Fibroblast of the aortic adventitia (primary cell): ENCODE measurements around the gene RING1. TPM values are rescaled to one million over a fixed set of nuclear protein-coding genes. Genes with fewer than 3 reads are reported as not detected.

Source experiments
- DNase-seq: peaks from one replicate; pipeline ENCODE4 v3.0.0-alpha.2; 2010; ENCODE audit warnings: low read depth
- H3K4me3 ChIP-seq: 2 replicates; pipeline ENCODE4 v1.5.1; 2011; ENCODE audit warnings: low read depth, mild to moderate bottlenecking, control low read depth, low read length, moderate library complexity
- small RNA-seq: library from RNA; depleted of rRNA; stranded (forward); fragments of <200 nt; gene quantifications from one replicate; pipeline ENCODE3, GENCODE V24; 2012
- total RNA-seq: library from RNA; depleted of rRNA; stranded (reverse); fragments of >200 nt; gene quantifications from 2 replicates; pipeline ENCODE4 v1.2.3, GENCODE V29; 2012; ENCODE audit warnings: low replicate concordance
- TF ChIP-seq, protein P1 (sequence below): IDR thresholded peaks from 2 replicates; pipeline ENCODE4 v1.5.1; 2011; ENCODE audit warnings: mild to moderate bottlenecking, low read length, control low read depth, inconsistent platforms; ENCODE audit not compliant: insufficient read depth

Gene RING1
- total RNA-seq, 1 donor = 28.9 TPM

DNA sequence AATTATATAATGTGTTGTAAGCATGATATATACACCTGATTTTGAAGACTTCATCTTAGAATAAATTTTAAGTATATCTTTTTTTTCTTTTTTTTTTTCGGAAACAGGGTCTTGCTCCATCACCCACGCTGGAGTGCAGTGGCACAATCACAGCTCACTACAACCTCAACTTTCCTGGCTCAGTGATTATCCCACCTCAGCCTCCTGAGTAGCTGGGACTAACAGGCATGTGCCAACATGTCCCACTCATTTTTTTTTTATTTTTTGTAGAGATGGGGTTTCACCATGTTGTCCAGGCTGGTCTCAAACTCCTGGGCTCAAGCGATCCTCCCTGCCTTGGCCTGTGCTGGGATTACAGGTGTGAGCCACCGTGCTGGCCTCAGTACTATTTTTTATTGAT, 46.3 kb downstream of the RING1 start:
- DNase-seq = no peak
- no peak overlapping the region for H3K4me3 ChIP-seq

GRCh38 chr6:33259032-33259431, 50.7 kb downstream of the RING1 start:
- TF ChIP-seq, protein P1, sequence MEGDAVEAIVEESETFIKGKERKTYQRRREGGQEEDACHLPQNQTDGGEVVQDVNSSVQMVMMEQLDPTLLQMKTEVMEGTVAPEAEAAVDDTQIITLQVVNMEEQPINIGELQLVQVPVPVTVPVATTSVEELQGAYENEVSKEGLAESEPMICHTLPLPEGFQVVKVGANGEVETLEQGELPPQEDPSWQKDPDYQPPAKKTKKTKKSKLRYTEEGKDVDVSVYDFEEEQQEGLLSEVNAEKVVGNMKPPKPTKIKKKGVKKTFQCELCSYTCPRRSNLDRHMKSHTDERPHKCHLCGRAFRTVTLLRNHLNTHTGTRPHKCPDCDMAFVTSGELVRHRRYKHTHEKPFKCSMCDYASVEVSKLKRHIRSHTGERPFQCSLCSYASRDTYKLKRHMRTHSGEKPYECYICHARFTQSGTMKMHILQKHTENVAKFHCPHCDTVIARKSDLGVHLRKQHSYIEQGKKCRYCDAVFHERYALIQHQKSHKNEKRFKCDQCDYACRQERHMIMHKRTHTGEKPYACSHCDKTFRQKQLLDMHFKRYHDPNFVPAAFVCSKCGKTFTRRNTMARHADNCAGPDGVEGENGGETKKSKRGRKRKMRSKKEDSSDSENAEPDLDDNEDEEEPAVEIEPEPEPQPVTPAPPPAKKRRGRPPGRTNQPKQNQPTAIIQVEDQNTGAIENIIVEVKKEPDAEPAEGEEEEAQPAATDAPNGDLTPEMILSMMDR = no peak
- DNase-seq = no peak
- no peak overlapping the region for H3K4me3 ChIP-seq

More for the DNA sequence above, 46.3 kb downstream of the RING1 start:
- TF ChIP-seq, protein P1 = no peak

Small RNA genes within 50 kb of the gene (small RNA-seq; reads per million reads assigned to genes)
- gene MIR219A1 (0.25 reads per million), gene RNY4P10 (not detected)

Other genes starting within 250 kb of the RING1 start
- 145 and 157 TPM in 2 replicates for gene BRD2, start 239.9 kb upstream of the RING1 start, total RNA-seq
- gene HLA-DOA, start 198.9 kb upstream of the RING1 start, total RNA-seq = not detected in 2 replicates
- 0.18 and 1.8 TPM in 2 replicates for gene HLA-DPA1, start 134.9 kb upstream of the RING1 start, total RNA-seq
- 0.27 and 3.8 TPM in 2 replicates for gene HLA-DPB1, start 132.5 kb upstream of the RING1 start, total RNA-seq
- gene COL11A2, start 16.0 kb upstream of the RING1 start, total RNA-seq = 0.09 and 0.74 TPM in 2 replicates
- 11.1 and 22.6 TPM in 2 replicates for gene RXRB, start 7.8 kb upstream of the RING1 start, total RNA-seq
- 71.3 and 121 TPM in 2 replicates for gene SLC39A7, start 7.6 kb upstream of the RING1 start, total RNA-seq
- gene HSD17B8, start 3.8 kb upstream of the RING1 start, total RNA-seq = 2.6 and 4.2 TPM in 2 replicates
- 21.6 and 40.5 TPM in 2 replicates for gene VPS52, start 63.4 kb downstream of the RING1 start, total RNA-seq
- gene RPS18, start 63.6 kb downstream of the RING1 start, total RNA-seq = 1,533 and 4,237 TPM in 2 replicates
- 3.3 and 8.7 TPM in 2 replicates for gene B3GALT4, start 68.6 kb downstream of the RING1 start, total RNA-seq
- gene WDR46, start 80.7 kb downstream of the RING1 start, total RNA-seq = 37.5 and 85.0 TPM in 2 replicates
- gene PFDN6, start 81.1 kb downstream of the RING1 start, total RNA-seq = 8.9 and 21.7 TPM in 2 replicates
- 25.8 and 27.9 TPM in 2 replicates for gene RGL2, start 90.4 kb downstream of the RING1 start, total RNA-seq
- gene TAPBP, start 105.6 kb downstream of the RING1 start, total RNA-seq = 50.2 and 86.2 TPM in 2 replicates
- 9.0 and 12.8 TPM in 2 replicates for gene ZBTB22, start 109.2 kb downstream of the RING1 start, total RNA-seq
- 42.2 and 149 TPM in 2 replicates for gene DAXX, start 114.5 kb downstream of the RING1 start, total RNA-seq
- 49.3 TPM in 1 of 2 replicates, not detected in the other for gene KIFC1, start 183.3 kb downstream of the RING1 start, total RNA-seq
- 18.9 and 20.9 TPM in 2 replicates for gene PHF1, start 202.5 kb downstream of the RING1 start, total RNA-seq
- gene CUTA, start 209.6 kb downstream of the RING1 start, total RNA-seq = 106 and 522 TPM in 2 replicates
- gene SYNGAP1, start 211.6 kb downstream of the RING1 start, total RNA-seq = 3.3 and 7.6 TPM in 2 replicates
- 3.8 and 5.5 TPM in 2 replicates for gene ZBTB9, start 246.1 kb downstream of the RING1 start, total RNA-seq